Inflammatory macrophage (primary cell): Measurements from ENCODE around the gene CLGN.
"Not testable (repeated sequence)": the region's sequence is repeated elsewhere in the genome, so short reads cannot be mapped to it uniquely, and the experiment has no call there.

ENCODE experiments used
- DNase-seq, 2 donors: peaks; one replicate each; pipeline ENCODE4 v3.0.0-alpha.2; 2020 to 2022
- total RNA-seq, 18 experiments: gene quantifications; one replicate each; lab custom pipeline; 2026; ENCODE audit warnings: mixed read lengths in 6 of 18, inconsistent platforms in 2 of 18; lab: John Stamatoyannopoulos, UW

The CLGN gene, protein sequence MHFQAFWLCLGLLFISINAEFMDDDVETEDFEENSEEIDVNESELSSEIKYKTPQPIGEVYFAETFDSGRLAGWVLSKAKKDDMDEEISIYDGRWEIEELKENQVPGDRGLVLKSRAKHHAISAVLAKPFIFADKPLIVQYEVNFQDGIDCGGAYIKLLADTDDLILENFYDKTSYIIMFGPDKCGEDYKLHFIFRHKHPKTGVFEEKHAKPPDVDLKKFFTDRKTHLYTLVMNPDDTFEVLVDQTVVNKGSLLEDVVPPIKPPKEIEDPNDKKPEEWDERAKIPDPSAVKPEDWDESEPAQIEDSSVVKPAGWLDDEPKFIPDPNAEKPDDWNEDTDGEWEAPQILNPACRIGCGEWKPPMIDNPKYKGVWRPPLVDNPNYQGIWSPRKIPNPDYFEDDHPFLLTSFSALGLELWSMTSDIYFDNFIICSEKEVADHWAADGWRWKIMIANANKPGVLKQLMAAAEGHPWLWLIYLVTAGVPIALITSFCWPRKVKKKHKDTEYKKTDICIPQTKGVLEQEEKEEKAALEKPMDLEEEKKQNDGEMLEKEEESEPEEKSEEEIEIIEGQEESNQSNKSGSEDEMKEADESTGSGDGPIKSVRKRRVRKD
- total RNA-seq: 0.28 to 2.9 (median 1.3) reads per million in 18 experiments

- peak; percentile 22 to 44 for DNase-seq
Measured at GRCh38 chr4:140427106-140427918, at the start of gene CLGN. Gene CLGN, minus strand, starts transcription at chr4:140427648. Its CDS starts 14,570 bp downstream, at chr4:140413078.

- DNase-seq: no peak
Measured at GRCh38 chr4:140472156-140472555, 44.7 kb upstream of the CLGN start.

GRCh38 chr4:140469791-140470733 lies 42.6 kb upstream of the CLGN start:
- DNase-seq: no peak

GRCh38 chr4:140466146-140466545 lies 38.7 kb upstream of the CLGN start:
- no peak for DNase-seq

GRCh38 chr4:140463614-140464013 lies 36.2 kb upstream of the CLGN start:
- no peak for DNase-seq

DNA sequence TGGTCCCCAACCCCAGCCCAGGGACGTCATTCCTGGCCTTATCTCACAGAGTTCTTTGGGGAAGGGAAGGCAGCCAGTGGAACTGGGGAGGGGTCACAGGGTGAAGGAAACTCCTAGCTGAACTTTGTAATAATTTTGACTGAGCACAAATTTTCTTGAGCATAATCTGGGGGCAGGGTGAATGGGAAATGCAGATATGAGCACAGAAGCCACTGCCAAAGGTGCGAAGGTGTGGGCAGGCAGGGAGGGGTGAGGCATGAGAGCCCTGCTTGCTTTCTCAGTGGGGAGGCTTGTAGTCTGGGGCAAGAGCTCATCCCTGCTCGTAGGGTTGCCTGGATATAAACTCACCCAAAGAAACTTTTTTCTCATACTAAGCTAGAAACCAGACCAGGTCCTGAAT lies 35.7 kb upstream of the CLGN start:
- no peak for DNase-seq

DNA sequence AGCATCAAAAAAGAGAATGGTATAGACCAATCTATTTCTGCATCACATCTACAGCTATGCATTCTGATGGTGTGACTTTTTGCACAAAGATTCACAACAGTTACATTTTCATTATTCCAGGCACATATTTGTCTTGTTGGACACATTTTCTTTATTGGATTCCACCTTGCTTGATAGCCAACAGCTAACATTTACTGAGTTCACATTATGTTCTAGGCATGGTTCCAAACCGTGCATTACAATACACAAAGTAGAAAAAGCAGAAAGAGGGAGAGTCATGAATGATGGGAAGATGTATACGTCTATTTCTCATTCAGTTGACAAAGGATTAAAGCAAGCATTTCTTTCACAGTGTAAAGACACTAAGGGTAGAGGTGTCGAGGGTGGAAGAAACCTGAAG lies 22.9 kb upstream of the CLGN start:
- DNase-seq: no peak

DNA sequence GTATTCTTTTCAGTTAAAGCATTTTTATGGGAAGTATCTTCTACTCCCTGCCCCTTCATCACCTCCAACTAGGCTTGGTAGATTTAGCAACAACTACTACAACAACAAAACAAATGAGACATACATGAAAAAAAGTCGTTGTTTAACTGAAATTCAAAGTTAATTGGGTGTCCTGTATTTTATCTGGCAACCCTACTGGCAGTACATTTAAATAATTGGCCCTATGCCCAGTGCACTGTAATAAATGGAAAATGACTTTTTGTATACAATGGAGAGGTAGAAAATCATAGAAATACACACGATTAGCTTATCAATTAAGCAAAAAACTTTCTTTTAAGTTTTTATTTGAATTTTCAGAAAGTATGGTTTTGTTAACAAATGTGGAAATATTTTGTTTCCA lies 21.4 kb upstream of the CLGN start:
- DNase-seq: no peak

- no peak for DNase-seq
Measured at GRCh38 chr4:140448162-140448561, 20.7 kb upstream of the CLGN start.

DNA sequence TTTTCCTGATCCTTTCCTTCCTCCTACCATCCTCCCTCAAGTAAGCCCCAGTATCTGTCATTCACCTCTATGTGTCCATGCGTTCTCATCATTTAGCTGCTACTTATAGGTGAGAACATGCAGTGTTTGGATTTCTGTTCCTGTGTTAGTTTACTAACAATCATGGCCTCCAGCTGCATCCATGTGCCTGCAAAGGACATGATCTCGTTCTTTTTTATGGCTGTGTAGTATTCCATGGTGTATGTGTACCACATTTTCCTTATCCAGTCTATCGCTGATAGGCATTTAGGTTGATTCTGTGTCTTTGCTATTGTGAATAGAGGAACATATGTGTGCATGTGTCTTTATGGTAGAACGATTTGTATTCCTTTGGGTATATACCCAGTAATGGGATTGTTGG lies 16.9 kb upstream of the CLGN start:
- not testable (repeated sequence) for DNase-seq

DNA sequence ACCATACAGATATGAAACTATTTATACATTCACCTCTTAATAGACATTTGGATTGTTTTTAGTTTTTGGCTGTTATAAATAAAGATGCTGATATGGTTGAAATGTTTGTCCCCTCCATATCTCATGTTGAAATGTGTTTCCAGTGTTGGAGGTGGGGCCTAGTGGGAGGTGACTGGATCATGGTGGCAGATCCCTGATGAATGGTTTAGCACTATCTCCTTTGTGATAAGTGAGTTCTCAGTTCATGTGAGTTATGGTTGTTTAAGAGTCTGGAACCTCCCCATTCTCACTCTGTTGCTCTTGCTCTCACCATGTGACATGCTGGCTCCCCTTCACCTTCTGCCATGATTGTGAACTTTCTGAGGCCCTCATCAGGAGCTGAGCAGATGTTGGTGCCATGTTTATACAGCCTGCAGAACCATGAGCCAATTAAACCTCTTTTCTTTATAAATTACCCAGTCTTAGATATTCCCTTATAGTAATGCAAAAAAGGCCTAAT lies 12.2 kb upstream of the CLGN start:
- DNase-seq: no peak

GRCh38 chr4:140427919-140428471 lies 547 bp upstream of the CLGN start:
- peak; percentile 26 to 53 for DNase-seq

- peak in 1 of 2 donors; percentile 28 for DNase-seq
Measured at GRCh38 chr4:140426610-140427105, 790 bp downstream of the CLGN start.

DNA sequence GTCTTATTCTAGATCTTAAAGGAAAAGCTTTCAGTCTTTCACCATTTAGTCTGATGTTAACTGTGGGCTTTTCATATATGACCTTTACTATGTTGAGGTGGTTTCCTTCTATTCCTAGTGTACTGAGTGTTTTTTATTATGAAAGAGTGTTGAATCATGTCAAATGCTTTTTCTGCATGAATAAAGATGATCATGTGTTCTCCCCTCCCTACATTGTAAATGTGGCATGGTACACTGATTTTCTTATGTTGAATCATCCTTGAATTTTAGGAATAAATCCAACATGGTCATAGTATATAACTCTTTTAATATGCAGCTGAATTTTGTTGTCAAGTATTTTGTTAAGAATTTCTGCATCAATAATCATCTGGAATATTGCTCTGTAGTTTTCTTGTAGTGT lies 4.3 kb downstream of the CLGN start:
- no peak for DNase-seq

GRCh38 chr4:140413130-140413969 lies 14.1 kb downstream of the CLGN start:
- not testable (repeated sequence) for DNase-seq

DNA sequence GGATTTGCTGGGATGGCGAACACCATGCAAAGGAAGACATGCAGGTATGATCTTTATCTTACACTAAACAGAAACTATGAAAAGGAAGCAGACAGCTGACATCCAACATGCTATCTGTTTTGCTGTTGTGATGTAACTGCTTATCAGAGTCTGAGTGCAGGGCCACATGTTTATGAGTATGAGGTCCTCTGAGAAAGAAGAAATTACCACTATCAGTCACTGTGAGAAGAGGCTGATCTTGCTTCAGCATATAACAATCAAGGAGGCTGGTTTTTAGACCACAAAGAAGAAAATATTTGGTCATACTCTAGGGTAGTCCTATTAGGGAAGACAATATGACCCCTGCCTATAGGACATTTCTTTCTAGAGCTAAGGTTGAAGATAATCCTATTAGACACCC lies 18.5 kb downstream of the CLGN start:
- DNase-seq: no peak

DNA sequence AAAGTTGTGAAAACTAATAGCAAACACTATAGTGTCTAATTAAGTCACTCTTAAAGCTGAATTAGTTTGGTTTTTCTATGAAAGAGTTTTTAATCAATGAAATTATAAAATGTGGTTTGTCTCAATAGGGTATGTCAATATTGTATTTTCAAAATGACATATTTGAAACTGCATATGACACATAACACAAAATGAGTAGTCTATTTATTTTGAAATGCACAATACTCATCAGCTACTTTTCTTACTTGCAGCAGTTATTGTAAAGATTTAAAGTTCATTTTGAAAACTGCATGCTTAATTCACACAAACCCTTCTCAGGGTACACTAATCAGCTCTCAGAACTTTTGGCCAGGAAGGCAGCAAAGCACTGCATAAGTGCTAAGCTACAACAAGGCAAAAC lies 21.2 kb downstream of the CLGN start:
- DNase-seq: no peak

- no peak for DNase-seq
Measured at GRCh38 chr4:140400111-140400510, 27.3 kb downstream of the CLGN start.

DNA sequence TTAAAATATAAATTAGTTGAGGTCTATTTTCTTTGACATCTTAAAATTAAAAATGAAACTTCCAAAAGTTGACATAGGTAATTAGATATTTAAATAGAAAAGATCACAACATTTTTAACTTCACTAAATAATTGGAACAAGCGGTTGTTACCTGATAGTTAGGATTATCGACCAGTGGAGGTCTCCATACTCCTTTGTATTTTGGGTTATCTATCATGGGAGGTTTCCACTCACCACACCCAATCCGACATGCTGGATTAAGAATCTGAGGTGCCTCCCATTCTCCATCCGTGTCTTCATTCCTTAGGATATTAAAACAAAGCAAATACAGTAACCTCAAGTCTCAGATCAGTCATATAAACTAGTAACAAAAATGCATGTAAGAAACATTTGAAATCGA lies 31.8 kb downstream of the CLGN start:
- no peak for DNase-seq

DNA sequence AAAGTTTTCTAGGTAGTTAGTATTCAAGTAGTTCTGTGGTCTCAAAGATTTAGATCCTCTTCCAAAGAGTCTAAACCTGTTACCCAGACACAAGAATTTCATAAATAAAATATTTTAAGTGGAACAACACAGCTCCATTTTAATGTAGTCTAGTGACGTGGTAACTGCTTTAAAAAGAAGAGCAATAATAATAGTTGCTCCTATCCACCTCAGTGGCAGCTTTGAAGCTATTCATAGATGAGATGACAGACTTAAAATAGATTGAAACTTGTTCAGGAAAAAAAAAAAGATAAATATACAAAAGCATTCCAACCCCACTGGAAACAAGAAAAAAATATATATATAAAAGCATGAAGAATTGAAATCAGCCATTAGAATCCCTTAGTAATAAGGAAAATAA lies 39.4 kb downstream of the CLGN start:
- DNase-seq: no peak
